Neural progenitor cell (in vitro differentiated cells): ENCODE data around the gene PROS1.

Source experiments
- CTCF ChIP-seq: fragments of 200-600 bp; sonication (generic); IDR thresholded peaks from 2 replicates; pipeline ENCODE4 v1.5.1; 2017; ENCODE audit warnings: antibody characterized with exemption, mild to moderate bottlenecking
- EZH2 ChIP-seq: fragments of 200-600 bp; sonication (generic); IDR thresholded peaks from 2 replicates; pipeline ENCODE4 v1.6.1; 2017; ENCODE audit warnings: antibody characterized with exemption, mild to moderate bottlenecking, moderate library complexity
- EZH2phosphoT487 ChIP-seq: fragments of 200-600 bp; sonication (generic); IDR thresholded peaks from 2 replicates; pipeline ENCODE4 v1.6.1; 2017; ENCODE audit warnings: antibody characterized with exemption

- TF ChIP-seq CTCF (no peak), EZH2 (no peak), EZH2phosphoT487 (no peak)
Measured at GRCh38 chr3:93910097-93910496, 63.6 kb downstream of the PROS1 start.
